Myocyte (in vitro differentiated cells): ENCODE data around the gene PPP1R18. TPM values are rescaled to one million over a fixed set of nuclear protein-coding genes. Genes with fewer than 3 reads are reported as not detected.

Experiments
- DNase-seq: peaks from one replicate; pipeline ENCODE4 v3.0.0-alpha.2; 2012; ENCODE audit warnings: low read depth
- total RNA-seq: library from RNA; depleted of rRNA; stranded (reverse); fragments of >200 nt; gene quantifications from 2 replicates; pipeline ENCODE4 v1.2.3, GENCODE V29; 2014

Gene PPP1R18
- total RNA-seq, 1 donor from 2014 or later = 103 TPM

DNA sequence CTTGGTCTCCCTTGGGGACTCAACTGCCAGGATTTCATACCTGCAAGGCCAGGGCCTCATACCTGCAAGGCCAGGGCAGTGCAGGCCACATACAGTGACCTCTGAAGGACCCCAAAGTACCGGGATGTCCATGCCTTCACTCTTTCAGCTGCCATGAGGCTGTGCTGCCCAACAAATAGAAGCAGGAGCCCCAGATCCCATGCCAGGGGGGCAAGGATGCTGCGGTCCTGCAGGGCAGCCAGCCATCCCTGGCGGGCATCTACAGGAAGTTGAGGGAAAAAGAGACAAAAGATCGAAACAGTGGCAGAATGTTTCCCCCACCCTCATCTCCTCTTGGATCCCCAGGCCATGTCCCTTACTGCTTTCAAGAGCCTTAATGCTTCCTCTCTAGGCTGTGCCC, 3.5 kb upstream of the PPP1R18 start:
- no peak for DNase-seq

GRCh38 chr6:30689022-30689865, 2.8 kb upstream of the PPP1R18 start:
- DNase-seq = no peak

GRCh38 chr6:30688569-30688968, 2.1 kb upstream of the PPP1R18 start:
- DNase-seq = no peak

DNA sequence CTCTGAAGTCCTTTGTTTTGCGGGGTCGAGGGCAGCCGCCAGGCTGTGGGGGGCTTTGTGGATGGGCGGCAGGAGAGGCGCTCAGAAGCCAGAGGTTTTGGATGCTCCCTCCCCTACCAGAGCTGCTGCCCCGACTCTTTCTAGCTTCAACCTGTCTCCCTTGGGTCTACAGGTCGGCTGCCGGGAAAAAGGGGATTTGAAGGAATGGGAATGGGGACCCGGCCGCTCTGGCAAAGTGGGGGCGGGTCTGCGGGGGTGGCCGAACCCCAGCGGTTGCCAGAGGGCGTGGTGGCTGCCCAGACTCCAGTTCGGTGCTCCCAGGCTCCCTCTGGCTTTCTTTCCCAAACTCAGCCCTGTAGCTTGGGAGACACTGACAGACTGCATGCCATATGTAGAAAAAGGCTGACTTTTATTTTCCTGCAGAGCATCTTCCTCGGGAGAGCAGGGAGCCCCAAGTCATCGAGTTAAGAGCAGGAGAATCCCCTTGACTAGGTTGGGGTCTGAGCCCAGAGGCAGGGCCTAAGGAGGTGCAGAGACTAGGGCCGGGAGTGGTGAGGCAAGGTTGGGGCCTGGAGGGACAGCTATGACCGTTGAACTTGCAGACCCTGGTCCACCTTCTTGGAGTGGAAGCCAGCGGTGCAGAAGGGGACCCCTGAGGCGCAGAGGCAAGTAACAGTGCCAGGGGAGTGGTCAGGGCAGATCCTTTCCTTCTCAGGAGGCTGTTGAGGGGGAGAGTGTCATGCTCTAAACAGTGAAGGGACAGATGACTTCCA, 1.4 kb upstream of the PPP1R18 start:
- peak; percentile 78 for DNase-seq

GRCh38 chr6:30686908-30687658, 638 bp upstream of the PPP1R18 start:
- DNase-seq = peak; percentile 100

DNA sequence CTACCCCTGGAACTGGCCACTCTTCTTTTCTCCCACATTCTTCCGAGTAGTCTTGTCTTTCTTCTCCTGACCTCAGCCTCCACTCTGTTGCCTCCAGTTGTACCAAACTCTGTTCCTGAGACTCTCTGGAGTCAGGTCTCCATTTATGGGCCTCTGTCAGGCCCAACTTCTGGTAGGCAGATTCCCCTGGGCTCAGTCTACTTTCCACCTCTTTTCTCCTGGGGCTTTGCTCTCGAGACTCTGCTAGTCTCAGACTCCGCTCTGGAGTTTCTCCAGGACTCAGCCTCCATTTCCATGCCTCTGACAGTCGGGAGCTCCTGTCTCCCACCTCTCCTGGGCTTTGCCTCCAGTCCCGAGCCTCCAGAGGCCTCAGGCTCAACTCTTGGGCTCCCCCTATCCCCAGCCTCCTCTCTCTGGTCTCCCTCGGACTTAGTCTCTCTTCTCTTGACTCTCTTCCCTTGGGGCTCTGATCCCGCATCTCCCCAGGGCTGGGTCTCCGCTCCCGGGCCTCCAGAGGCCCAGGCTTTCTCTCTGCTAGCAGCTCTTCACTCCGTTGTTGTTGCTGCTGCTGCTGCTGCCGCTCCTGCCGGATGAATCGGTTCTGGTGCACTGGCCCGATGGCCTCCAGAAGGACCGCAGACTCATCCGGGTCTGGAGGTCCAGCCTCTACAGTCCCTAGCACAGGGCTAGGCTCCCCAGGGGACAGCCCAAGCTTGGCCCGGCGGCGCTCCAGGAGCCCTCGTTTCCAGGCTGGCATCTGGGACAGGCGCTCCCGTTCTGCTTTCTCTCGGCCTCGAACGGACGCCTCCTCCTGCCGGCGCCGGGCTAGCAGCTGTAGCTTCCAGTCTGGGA, 1.1 kb downstream of the PPP1R18 start:
- DNase-seq = peak; percentile 48

DNA sequence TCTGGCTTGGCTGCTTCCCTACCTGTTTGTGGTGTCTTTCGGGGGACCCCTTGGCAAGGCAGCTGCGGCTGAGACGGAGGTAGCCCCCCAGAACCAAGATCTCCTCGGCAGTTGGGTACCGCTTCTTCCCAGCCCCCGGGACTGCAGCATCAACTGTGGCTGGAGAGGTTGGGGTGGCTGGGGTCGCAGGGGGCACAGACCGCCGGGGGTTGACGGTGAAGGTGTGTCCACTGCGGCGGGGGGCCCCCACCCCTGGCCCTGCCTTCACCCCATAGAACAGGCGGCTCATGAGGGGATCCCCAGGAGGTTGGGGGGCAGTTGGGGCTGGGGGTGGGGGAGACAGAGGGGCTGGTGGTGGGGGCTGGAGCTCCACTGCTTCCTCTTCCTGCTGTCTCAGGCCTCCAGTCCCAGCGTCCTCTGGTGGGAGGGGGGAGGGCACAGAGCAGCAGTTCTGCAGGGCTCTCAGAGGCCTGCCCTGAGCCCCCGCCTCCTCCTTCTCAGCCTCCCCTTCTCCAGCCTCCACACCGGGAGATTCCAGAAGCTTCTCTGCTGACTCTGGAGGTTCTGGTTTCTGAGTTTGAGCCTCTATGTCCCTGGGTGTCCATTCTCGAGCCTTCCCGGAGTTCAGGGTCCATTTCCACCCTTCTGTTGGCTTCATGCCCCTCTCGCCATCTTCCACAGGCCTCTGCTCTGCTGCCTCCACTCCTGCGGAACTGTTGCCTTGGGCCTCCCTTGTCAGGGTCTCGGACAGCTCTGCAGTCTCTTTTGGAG, 1.9 kb downstream of the PPP1R18 start:
- peak; percentile 34 for DNase-seq

DNA sequence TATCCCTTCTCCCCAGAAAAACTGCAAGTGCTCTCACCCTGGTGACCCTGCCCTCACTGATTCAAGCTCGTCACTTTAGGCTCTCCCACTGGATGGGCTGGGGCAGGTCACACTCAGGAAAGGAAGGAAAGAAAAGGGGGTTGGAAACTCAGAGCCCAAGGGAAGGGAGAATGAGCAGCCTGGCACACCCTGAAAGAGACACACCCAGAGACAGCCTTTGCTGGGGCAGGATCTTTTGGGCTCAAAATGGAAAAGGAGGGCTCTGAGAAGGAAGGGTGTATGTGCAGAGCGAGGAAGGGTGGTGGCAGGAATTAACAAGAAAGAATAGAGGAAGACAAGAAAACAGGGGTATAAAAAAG, 2.5 kb downstream of the PPP1R18 start:
- no peak for DNase-seq

DNA sequence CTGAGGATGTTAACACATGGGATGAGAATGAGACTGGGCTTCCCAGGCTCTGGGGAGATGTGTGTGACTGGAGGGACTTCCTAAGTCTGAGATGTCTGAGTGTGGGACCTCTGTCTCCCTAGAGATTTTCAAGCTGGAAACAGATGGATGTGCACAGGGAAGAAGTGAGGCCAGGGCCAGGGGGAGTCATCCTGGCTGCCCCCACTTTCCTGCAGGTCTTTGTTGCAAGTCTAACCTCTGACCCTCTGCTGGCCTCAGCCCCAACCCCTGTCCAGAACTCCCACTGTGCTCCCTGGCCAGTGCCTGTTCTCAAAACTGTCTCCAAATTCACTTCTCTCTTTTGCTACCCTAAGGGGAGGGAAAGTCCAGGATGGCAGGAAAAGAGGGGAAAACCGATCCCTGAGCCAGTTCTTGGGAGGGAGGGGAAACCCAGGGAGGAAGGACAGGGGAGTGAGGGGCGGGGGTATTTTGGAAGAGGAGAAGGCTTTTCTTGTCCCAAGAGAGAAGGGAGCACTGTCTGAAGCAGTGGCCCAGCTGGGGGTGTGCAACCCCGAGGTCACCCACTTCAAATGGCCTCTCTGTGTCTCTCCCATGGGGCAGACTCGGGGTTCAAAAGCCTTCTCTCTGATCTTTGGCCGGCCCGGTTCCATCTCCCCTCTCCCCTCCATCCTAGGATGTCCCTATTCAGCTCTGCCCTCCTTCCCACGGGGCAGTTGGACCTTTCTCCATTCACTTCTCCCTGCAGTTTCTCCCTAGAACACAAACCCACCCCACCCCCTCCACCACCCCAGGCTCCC, 3.1 kb downstream of the PPP1R18 start:
- DNase-seq = no peak

GRCh38 chr6:30682143-30683117, 4.0 kb downstream of the PPP1R18 start:
- DNase-seq = peak; percentile 85

GRCh38 chr6:30681766-30682142, 4.7 kb downstream of the PPP1R18 start:
- DNase-seq = no peak

DNA sequence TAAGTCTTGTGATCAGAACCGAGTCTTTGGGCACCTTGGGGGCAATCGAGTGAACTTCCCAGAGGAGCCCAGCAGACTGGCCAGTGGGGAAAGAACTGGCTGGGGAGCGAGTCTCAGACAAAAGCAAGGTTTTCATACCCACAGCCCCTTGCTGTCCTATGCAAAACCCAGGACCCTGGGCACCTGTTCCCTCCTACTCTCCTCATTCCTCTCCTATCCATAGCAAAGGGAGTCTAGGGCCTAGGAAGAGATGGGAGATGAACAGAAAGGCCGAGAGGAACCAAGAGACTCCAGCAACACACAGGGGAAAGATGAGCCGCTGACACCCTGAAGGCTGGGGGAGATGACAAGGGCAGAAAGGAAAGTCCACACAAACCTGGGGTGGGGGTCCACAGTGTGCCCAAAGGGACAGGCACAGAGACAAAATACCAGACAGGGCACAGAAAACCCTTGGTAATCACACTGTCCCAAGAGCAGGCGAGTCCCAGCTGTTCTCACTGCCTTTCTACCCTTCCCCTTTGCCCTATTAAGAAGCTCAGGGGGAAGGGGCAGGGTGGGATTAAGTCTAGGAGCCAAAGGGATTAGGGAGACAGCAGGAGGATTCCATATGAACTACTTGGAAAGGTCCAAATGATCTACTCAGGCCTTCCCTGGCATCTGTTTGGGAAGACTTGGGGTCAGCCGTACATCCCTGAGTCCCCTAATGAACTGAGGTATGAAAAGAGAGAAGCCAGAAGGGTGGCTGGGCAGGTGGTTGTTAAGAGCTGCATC, 6.5 kb downstream of the PPP1R18 start:
- no peak for DNase-seq

- peak; percentile 73 for DNase-seq
Observed at GRCh38 chr6:30678964-30679726, 7.3 kb downstream of the PPP1R18 start.

DNA sequence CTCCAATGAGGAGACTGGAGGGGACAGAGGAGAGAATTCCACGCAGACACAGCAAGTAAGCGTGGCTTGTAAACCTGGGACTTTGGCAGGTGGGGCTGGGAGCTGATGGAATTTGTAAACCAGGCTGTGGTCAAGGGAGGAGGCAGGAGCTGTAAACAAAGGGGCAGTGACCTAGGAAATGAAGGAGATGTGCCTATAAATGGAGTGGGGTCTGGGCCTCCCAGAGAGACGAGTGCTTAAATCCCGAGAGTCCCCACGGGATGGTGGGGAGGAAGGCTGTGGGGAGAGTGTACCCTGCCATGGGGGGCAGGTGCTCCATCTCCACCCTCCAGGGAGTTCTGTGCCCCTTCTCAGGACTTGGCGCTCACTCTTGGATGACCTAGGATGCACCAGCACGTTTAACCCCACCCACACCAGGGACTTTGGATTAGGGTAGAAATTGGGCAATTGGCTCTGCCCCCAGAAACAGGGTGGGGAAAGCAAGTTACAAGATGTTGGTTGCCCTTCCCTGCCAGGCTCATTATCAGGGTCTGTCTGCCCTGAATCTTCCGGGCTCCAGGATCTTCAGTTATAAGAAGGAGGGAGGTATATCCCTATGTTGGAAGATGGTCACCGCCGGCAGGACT, 9.7 kb downstream of the PPP1R18 start:
- no peak for DNase-seq

- peak; percentile 99 for DNase-seq
Observed at GRCh38 chr6:30672445-30673253, 13.8 kb downstream of the PPP1R18 start, which contains the start of gene DHX16. Gene DHX16, minus strand, starts transcription at chr6:30673006. Its CDS starts 165 bp downstream, at chr6:30672841.
